Tibial nerve (tissue), 4 donors: ENCODE measurements around the gene ICOS.

Experiments
- CTCF ChIP-seq, 5 experiments: fragments of 200-600 bp in 3 of 5; fragments of 450-650 bp in 2 of 5; sonication (generic) in 3 of 5; IDR thresholded peaks; one replicate each; pipeline ENCODE4 v1.5.1; 2016 to 2019; ENCODE audit warnings: antibody characterized with exemption in 5 of 5, mild to moderate bottlenecking in 3 of 5, moderate library complexity in 2 of 5
- EP300 ChIP-seq, 2 donors: sonication (generic); formaldehyde crosslinking; IDR thresholded peaks; one replicate each; pipeline ENCODE4 v1.6.1; 2017; ENCODE audit warnings: antibody characterized with exemption in 2 of 2, mild to moderate bottlenecking in 1 of 2
- POLR2A ChIP-seq, 2 donors: fragments of 450-650 bp; IDR thresholded peaks; one replicate each; pipeline ENCODE4 v1.6.1; 2017; ENCODE audit warnings: antibody characterized with exemption in 2 of 2, mild to moderate bottlenecking in 2 of 2, moderate library complexity in 2 of 2

GRCh38 chr2:203908797-203909185 is 27.8 kb upstream of the ICOS start:
- no peak for TF ChIP-seq POLR2A (IDR thresholded peaks at IDR 0.05)
- TF ChIP-seq CTCF (IDR thresholded peaks at IDR 0.05): no peak
- TF ChIP-seq EP300 (IDR thresholded peaks at IDR 0.05): no peak
